NCI-H2081 treated with DMSO at 0.1 percent for 48 hours (cell line): Measurements from ENCODE around the gene ZNF653.
A peak's percentile ranks its signal among the peaks of the same experiment; 100 is the strongest.
"Not testable (repeated sequence)": the region's sequence is repeated elsewhere in the genome, so short reads cannot be mapped to it uniquely, and the experiment has no call there.

Experiments
- DNase-seq: peaks from one replicate; lab custom pipeline; 2025; lab: John Stamatoyannopoulos, UW

Gene ZNF653

GRCh38 chr19:11456659-11457058 is 49.0 kb downstream of the ZNF653 start:
- no peak for DNase-seq

GRCh38 chr19:11455233-11455554 is 50.4 kb downstream of the ZNF653 start:
- not testable (repeated sequence) for DNase-seq

- DNase-seq, result no peak
These were observed 51.9 kb downstream of the ZNF653 start for GRCh38 chr19:11453468-11454341.

- no peak for DNase-seq
These were observed 52.9 kb downstream of the ZNF653 start for GRCh38 chr19:11452620-11453310.

- DNase-seq, result no peak
These were observed 53.6 kb downstream of the ZNF653 start for GRCh38 chr19:11451871-11452619.

GRCh38 chr19:11451327-11451870 is 54.2 kb downstream of the ZNF653 start:
- DNase-seq, result no peak

GRCh38 chr19:11450570-11451326 is 54.9 kb downstream of the ZNF653 start:
- no peak for DNase-seq

- DNase-seq, result no peak
These were observed 56.6 kb downstream of the ZNF653 start for GRCh38 chr19:11448923-11449554.

GRCh38 chr19:11448410-11448809 is 57.2 kb downstream of the ZNF653 start:
- DNase-seq, result no peak

GRCh38 chr19:11447347-11448262 is 58.0 kb downstream of the ZNF653 start:
- DNase-seq, result no peak

- no peak for DNase-seq
These were observed 58.9 kb downstream of the ZNF653 start for GRCh38 chr19:11446652-11447301.

- no peak for DNase-seq
These were observed 59.4 kb downstream of the ZNF653 start for GRCh38 chr19:11446271-11446651.

- DNase-seq, result no peak
These were observed 60.5 kb downstream of the ZNF653 start for GRCh38 chr19:11445141-11445540.

GRCh38 chr19:11444059-11444458 is 61.6 kb downstream of the ZNF653 start:
- DNase-seq, result no peak

- no peak for DNase-seq
These were observed 67.7 kb downstream of the ZNF653 start for GRCh38 chr19:11437955-11438354.

- no peak for DNase-seq
These were observed 69.8 kb downstream of the ZNF653 start for GRCh38 chr19:11435833-11436313.

GRCh38 chr19:11435057-11435832 is 70.4 kb downstream of the ZNF653 start, which contains the start of the genes ODAD3 and PRKCSH:
Gene ODAD3, minus strand, starts transcription at chr19:11435121. Its CDS starts 105 bp downstream, at chr19:11435016.
Gene PRKCSH, plus strand, starts transcription at chr19:11435635. Its CDS starts 483 bp downstream, at chr19:11436118.
- peak; percentile 98 for DNase-seq

- DNase-seq, result no peak
These were observed 71.0 kb downstream of the ZNF653 start for GRCh38 chr19:11434703-11435056.
